ENCODE results near the gene MPPED2.

MPPED2 gene

DNA sequence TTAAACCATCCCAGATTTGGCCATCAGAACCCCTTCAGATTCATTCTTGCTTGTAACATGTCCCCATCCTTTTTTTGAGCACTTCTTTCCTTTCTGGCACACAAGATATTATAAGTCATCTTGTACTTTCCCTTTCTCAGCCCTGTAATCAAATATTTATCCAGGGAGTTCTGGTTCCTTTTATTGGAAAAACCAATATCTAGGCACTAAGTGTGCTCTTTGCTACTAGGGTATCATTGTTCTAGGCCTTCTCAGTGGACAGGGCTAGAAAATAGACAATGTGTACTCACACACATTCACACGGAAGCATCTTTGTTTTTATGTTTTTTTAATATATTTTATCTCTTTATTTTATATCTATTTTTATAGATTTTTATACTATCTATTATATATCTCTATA, 216.0 kb downstream of the MPPED2 start:
- DNase-seq (ENCODE audit: low read depth), result no peak
- in situ Hi-C loops (cut with HindIII; ENCODE audit: low sequenced_read_pairs), result no loop called here
- no peak for TF ChIP-seq CTCF (IDR thresholded peaks at IDR 0.05; ENCODE audit: low read depth, low read length, missing control alignments)
- no peak overlapping the region for H3K4me3 ChIP-seq (ENCODE audit: low read depth, low read length)

GRCh38 chr11:30368394-30368793, 217.8 kb downstream of the MPPED2 start:
- DNase-seq (ENCODE audit: low read depth), result no peak
- in situ Hi-C loops (cut with HindIII; ENCODE audit: low sequenced_read_pairs), result no loop called here
- no peak for TF ChIP-seq CTCF (IDR thresholded peaks at IDR 0.05; ENCODE audit: low read depth, low read length, missing control alignments)
- no peak overlapping the region for H3K4me3 ChIP-seq (ENCODE audit: low read depth, low read length)

DNA sequence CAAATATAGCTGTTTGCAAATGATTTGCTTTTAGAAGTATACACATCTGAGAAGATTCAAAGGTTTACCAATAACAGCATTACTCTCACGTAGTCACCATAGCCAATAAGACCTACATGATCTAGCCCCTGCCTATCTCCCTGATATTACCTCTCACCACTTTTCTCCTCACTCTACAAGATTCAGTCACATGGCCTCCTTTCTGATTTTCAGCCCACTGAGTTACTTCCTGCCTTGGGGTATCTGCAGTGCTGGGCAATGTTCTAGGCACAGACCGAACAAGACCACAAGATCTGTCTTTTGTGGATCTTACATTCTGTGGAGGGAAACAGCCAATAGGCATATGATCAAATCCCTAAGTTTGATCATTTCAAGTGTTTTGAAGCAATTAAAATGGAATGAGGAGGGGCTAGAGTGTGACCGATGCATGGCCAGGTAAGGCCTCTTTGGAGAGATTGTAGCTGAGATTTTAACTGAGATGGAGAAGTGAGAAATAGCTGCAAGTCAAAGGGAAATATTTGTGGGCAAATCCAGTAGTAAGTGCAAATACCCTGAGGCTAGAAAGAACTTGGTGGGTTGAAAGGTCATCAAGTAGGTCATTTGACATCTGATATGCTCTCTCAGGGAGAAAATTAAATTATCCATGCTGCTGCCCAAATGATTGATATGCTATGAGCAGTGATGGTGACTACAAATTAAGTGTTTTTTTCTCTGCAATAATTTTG, 220.2 kb downstream of the MPPED2 start:
- H3K4me3 ChIP-seq (ENCODE audit: low read depth, low read length), result no peak overlapping the region
- TF ChIP-seq CTCF (IDR thresholded peaks at IDR 0.05; ENCODE audit: low read depth, low read length, missing control alignments), result no peak
- in situ Hi-C loops (cut with HindIII; ENCODE audit: low sequenced_read_pairs), result no loop called here
- DNase-seq (ENCODE audit: low read depth), result no peak

GRCh38 chr11:30364837-30365482, 221.2 kb downstream of the MPPED2 start:
- DNase-seq (ENCODE audit: low read depth), result no peak
- H3K4me3 ChIP-seq (ENCODE audit: low read depth, low read length), result no peak overlapping the region
- in situ Hi-C loops (cut with HindIII; ENCODE audit: low sequenced_read_pairs), result no loop called here
- TF ChIP-seq CTCF (IDR thresholded peaks at IDR 0.05; ENCODE audit: low read depth, low read length, missing control alignments), result no peak

DNA sequence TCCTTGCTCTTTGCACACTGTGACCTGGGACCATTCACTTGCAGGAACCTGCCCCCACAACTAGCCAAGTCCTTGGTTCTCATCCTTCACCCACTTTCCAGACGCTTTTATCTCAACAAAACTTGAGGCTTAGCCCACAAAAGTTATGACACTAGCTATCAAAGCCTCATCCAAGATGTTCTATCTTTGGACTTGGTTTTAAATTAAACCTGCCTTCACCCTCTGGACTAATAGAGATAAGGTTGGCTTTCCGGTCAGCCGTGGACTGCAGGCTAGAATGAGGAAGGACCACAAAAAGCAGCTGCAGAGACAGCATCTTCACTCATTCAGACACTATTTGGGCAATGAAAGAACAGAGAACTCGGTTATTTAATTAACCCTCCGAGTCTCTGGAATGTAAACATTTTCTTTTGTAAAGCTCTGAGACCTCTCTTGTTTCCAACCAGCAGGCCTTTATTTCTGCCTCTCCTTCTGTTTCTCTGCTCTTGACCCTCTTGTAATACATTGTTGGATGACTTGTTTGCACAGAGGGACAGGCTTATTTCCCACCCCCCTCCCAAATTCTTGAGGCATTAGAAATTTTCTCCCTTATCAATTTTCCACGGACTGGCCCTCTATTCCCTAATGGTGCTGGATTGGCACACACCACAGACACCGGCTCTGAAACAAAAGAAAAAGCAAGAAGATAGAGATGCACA, 221.9 kb downstream of the MPPED2 start:
- DNase-seq (ENCODE audit: low read depth), result no peak
- no peak overlapping the region for H3K4me3 ChIP-seq (ENCODE audit: low read depth, low read length)
- TF ChIP-seq CTCF (IDR thresholded peaks at IDR 0.05; ENCODE audit: low read depth, low read length, missing control alignments), result no peak
- in situ Hi-C loops (cut with HindIII; ENCODE audit: low sequenced_read_pairs), result no loop called here

- in situ Hi-C loops (cut with HindIII; ENCODE audit: low sequenced_read_pairs), result no loop called here
- TF ChIP-seq CTCF (IDR thresholded peaks at IDR 0.05; ENCODE audit: low read depth, low read length, missing control alignments), result no peak
- no peak overlapping the region for H3K4me3 ChIP-seq (ENCODE audit: low read depth, low read length)
- DNase-seq (ENCODE audit: low read depth), result no peak
Observed at GRCh38 chr11:30360741-30361140, 225.4 kb downstream of the MPPED2 start.

Data from astrocyte of the cerebellum (primary cell).